NCI-H345 treated with DMSO at 0.1 percent for 48 hours (cell line): ENCODE data around the gene CCDC6.
"Not testable (repeated sequence)": the region's sequence is repeated elsewhere in the genome, so short reads cannot be mapped to it uniquely, and the experiment has no call there.

ENCODE experiments used
- DNase-seq: peaks from one replicate; lab custom pipeline; 2025; ENCODE audit not compliant: unreplicated experiment; lab: John Stamatoyannopoulos, UW

CCDC6 gene

DNA sequence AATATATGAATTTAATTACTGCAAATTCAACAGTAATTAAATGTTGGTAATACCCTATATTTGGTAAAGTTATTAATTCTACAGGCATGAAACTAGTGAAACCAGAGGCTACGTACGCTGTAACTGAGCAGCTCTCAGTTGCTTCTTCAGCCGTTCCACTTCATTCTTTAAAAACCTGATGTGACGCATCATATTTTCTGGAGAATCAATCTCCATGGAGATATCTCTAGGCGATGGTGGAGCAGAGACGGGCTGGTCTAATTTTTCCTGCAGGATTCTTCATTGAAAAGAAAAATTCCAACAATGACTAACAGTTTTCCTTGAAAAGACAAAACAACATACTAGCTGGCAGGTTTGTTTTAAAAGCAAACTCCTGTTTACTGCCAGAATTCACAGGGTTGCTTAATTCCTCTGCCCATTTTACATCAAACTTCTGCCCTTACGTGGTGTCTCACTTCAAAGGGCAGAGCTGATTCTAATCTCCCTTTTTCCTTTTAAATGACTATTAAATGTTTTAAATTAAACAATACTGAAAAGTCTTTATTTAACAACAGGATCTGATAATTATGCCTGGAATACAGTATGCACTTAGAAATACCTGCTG is 93.7 kb downstream of the CCDC6 start:
- DNase-seq: no peak

GRCh38 chr10:59809644-59809974 is 96.7 kb downstream of the CCDC6 start:
- DNase-seq: no peak

- DNase-seq: peak; percentile 11
Observed at GRCh38 chr10:59808896-59809643, 97.3 kb downstream of the CCDC6 start.

DNA sequence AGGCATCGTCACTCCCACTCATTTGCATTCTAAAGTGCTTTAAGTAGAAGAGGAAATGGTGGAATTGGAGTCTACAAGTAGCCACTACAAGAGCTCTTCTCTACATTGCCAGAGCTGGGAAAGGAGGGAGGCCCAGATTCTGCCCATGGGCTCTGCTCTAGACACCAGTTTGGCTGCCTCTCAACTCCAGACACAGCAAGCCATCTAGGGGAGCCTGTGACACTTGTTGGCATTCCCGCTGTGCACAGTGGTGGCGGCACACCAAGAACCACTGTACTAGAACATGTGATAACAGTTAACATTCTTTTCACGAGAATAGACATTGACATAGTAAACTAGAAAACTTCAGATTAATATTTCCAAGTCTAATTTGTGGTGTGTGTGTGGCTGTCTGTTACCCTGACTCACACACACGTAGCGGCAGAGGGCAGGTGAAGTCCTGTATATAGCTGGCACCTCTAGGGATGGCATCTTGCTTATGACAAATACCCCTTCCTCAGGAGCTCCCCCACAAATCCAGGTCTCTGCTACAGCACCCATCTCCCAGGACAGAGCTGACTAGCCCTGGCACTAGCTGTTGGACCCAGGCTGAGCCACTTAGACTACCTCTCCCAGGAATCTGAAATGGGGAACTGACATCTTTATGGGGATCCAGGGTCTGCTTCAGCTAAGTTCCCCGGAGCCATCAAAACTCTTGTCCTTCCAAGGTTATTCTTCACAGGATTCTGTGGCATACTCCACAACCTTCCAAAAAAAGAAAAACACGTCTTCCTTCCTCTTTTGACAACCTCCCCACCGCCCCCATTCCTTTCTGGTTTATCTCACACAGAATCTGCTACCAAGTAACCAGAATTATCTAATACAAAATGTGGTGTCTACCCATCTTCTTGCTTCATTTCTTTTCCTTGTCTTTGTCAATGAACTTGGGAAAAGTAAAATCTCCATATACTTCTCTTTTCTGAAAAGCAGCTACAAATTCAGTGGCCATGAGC is 98.4 kb downstream of the CCDC6 start:
- no peak for DNase-seq

DNA sequence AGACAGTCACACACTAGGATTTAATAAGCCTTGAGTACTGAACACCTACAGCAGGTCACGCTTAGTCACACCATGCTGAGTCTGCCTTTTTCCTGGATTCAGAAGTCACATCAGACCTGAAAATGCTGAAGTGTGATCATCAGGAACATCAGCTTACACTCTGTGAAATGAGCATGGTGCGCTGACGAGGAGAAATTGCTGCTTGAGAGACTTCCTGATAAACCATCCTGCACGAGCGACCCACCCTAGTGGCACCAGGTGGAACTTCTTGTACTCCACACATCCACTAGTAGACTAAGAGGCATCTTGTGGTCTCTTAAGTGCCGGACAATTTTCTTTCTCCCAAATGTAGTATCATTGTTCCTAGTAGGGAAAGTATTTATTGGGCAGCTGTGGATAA is 101.3 kb downstream of the CCDC6 start:
- DNase-seq: no peak

DNA sequence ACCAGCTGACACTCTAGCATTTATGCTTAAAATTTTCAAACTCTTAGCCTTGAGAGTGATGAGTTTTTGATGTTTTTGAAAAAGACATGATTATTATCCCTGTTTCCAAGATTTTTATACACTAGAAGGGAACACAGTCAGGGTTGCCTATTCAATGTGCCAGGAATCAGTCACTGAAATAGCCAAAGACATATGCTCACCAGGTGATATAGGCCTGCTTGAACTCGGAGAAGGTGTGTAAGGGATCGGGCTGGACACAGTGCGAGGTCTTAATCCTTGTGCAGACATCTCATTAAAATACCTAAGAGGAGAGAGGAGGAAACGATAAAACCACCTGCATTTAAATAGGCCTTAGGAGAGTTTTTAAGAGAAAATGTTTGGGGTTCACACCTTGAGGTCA is 102.1 kb downstream of the CCDC6 start:
- no peak for DNase-seq

DNA sequence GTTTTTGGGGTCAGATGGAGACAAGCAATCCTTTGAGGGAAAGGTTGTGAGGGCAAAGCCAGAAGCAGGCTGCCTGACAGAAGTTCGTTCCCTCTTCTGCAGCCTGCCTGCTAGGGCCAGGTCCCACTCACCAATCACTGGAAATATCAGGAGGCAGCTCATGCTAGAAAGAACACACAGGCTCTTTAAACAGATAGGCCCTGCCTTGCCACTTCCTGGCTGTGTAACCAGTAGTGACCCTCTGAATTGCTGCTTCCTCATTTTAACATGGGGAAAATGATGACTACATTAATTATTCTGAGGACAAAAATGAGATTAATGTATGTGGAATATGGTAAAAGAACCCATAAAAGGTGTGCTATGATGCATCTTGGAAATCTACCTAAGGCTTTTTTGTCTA is 102.6 kb downstream of the CCDC6 start:
- no peak for DNase-seq

GRCh38 chr10:59801171-59801570 is 105.2 kb downstream of the CCDC6 start:
- DNase-seq: no peak

- DNase-seq: no peak
Observed at GRCh38 chr10:59799421-59799820, 106.9 kb downstream of the CCDC6 start.

DNA sequence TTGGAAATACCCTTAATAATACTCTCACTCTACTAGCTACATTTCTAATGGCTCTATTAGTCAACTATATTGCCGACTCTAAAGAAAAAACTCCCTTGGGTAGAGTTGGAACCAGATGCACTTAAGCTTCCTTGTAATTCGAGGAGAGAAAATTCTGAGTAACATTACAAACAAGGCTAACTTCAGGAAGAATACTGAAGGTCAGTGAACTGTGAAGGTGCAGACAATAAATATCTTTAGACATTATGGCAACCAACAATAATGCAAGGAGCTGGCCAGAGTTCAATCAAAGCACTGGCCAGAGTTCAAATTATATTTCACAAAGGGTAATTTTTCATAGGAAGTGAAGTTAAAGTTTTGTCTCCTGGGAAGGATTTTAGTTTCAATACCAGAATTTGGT is 112.4 kb downstream of the CCDC6 start:
- DNase-seq: no peak

DNA sequence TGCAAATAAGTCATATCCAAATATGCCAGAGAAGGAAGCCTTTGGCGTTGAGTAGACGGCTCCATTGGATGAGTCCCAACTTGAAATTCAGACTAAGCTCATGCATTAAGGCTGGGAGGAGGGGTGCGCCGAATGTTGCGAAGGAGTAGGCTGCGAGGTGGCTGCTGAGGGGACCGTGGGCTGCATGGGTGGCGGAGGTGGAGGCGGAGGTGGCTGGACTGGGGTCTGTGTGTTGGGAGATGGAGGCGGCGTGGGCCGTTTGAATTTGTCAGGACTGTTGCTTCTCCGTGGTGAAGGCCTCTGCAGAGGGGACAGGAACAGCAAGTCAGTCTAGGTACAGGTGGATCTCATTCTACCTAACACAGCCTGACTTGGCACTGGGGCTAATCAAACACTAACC is 113.5 kb downstream of the CCDC6 start:
- DNase-seq: no peak

- no peak for DNase-seq
Observed at GRCh38 chr10:59791601-59792000, 114.8 kb downstream of the CCDC6 start.

- DNase-seq: not testable (repeated sequence)
Observed at GRCh38 chr10:59790080-59790479, 116.3 kb downstream of the CCDC6 start.

GRCh38 chr10:59788914-59789313 is 117.4 kb downstream of the CCDC6 start:
- not testable (repeated sequence) for DNase-seq

- not testable (repeated sequence) for DNase-seq
Observed at GRCh38 chr10:59787032-59787431, 119.3 kb downstream of the CCDC6 start.

- not testable (repeated sequence) for DNase-seq
Observed at GRCh38 chr10:59785476-59785875, 120.9 kb downstream of the CCDC6 start.

- no peak for DNase-seq
Observed at GRCh38 chr10:59781511-59781910, 124.8 kb downstream of the CCDC6 start.

DNA sequence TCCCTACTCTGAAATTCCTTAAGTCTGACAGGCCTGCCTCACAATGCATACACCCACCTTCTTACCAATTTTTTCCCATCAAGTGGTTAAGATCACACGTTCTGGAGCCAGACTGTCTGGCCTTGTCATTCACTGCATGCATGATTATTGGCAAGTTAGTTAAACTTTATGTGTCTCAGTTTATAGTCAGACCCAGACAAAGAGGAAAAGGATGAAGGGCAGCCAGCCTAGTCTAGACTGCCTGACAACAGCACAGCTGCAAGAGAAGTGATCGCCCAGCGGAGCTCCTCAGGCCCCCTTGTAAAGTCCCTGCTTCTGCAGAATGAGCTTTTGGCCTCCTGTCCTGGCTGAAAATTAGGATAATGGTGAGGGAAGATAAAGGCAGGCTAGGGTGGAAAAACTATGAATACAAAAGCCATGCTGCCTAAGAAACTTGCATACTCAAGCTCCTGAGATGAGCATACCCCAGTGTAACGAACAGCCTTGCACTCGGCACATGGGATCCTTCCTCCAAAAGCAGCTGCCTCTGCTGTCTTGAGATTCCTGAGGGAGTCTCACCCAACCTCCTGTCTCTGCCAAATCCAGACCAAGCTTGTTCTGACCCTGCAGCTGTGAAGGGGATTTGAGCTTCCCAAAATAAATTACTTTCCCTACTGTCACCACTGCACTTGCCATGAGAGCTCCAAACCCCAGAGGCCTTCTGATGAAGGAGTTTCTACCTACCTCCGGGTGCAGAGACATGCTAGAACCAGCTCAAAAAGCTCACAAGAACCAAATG is 126.4 kb downstream of the CCDC6 start:
- no peak for DNase-seq

DNA sequence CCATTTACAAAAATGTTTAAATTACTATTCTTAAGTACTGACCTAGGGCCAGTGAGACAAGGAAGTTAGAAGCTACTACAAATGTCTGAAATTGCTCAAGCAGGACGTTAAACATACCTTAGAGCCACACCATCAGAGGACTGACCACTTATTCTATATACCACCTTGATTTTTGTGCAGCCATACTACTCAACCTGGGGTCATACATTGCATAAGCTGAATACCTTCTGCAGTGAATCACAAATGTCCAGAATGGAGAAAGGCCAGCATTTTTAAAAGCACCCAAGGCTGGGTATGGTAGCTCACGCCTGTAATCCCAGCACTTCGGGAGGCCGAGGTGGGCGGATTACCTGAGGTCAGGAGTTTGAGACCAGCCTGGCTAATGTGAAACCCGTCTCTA is 131.9 kb downstream of the CCDC6 start:
- no peak for DNase-seq

DNA sequence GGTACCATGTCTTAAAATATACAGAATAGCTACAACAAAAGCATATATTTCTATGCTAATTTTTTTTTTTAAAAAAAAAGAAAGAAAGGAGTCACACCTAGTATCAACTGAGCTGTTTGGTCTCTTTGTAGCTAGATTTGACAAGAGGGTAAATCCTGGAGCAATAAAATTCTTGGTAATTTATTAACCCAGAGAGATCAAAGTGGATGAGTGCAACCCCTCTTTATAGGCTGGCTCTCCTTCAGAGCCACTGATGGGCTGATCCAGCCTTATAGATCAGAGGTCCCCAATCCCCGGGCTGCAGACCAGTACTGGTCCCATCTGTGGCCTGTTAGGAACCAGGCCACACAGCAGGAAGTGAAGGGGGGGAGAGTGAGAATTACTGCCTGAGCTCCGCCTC is 133.3 kb downstream of the CCDC6 start:
- no peak for DNase-seq
